ENCODE results near the gene DIRAS1.
"Not testable (repeated sequence)": the region's sequence is repeated elsewhere in the genome, so short reads cannot be mapped to it uniquely, and the experiment has no call there.

DNA sequence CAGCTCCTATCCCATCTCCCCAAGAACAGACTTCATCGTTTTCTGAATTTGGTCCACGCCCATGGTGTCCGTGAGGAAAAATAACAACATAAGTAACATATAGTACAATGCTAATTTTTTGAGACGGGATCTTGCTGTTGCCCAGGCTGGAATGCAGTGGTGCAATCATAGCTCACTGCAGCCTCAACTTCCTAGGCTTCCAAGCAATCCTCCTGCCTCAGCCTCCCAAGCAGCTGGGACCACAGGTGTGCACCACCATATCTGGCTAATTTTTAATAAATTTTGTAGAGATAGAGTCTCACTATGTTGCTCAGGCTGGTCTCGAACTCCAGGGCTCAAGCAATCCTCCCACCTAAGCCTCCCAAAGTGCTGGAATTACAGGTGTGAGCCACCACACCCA, 42.2 kb downstream of the DIRAS1 start:
- TF ChIP-seq, protein P1, sequence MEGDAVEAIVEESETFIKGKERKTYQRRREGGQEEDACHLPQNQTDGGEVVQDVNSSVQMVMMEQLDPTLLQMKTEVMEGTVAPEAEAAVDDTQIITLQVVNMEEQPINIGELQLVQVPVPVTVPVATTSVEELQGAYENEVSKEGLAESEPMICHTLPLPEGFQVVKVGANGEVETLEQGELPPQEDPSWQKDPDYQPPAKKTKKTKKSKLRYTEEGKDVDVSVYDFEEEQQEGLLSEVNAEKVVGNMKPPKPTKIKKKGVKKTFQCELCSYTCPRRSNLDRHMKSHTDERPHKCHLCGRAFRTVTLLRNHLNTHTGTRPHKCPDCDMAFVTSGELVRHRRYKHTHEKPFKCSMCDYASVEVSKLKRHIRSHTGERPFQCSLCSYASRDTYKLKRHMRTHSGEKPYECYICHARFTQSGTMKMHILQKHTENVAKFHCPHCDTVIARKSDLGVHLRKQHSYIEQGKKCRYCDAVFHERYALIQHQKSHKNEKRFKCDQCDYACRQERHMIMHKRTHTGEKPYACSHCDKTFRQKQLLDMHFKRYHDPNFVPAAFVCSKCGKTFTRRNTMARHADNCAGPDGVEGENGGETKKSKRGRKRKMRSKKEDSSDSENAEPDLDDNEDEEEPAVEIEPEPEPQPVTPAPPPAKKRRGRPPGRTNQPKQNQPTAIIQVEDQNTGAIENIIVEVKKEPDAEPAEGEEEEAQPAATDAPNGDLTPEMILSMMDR (conservative IDR thresholded peaks at IDR 0.05; ENCODE audit: low read depth in 2 of 2), result not testable (repeated sequence)
- not testable (repeated sequence) for TF ChIP-seq EZH2 (IDR thresholded peaks at IDR 0.05; ENCODE audit: low read depth, unreplicated experiment); JUNB (IDR thresholded peaks at IDR 0.05; ENCODE audit: unreplicated experiment); POLR2AphosphoS5 (IDR thresholded peaks at IDR 0.05; ENCODE audit: low read depth); CREB1 (CRISPR knock-in tag; IDR thresholded peaks at IDR 0.05; ENCODE audit: low read depth)
- TF ChIP-seq, protein P2, sequence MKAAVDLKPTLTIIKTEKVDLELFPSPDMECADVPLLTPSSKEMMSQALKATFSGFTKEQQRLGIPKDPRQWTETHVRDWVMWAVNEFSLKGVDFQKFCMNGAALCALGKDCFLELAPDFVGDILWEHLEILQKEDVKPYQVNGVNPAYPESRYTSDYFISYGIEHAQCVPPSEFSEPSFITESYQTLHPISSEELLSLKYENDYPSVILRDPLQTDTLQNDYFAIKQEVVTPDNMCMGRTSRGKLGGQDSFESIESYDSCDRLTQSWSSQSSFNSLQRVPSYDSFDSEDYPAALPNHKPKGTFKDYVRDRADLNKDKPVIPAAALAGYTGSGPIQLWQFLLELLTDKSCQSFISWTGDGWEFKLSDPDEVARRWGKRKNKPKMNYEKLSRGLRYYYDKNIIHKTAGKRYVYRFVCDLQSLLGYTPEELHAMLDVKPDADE (IDR thresholded peaks at IDR 0.05), result not testable (repeated sequence)

Data from GM23338 (cell line).